ENCODE results near the gene ETV3L.

Gene ETV3L

GRCh38 chr1:157099633-157100009, at the start of gene ETV3L:
ETV3L (minus strand) TSS chr1:157099808; CDS start chr1:157099523, 285 bp downstream.
- no peak for DNase-seq

- DNase-seq: no peak
Observed at GRCh38 chr1:157147906-157148700, 48.5 kb upstream of the ETV3L start.

GRCh38 chr1:157147037-157147436, 47.4 kb upstream of the ETV3L start:
- DNase-seq: no peak

DNA sequence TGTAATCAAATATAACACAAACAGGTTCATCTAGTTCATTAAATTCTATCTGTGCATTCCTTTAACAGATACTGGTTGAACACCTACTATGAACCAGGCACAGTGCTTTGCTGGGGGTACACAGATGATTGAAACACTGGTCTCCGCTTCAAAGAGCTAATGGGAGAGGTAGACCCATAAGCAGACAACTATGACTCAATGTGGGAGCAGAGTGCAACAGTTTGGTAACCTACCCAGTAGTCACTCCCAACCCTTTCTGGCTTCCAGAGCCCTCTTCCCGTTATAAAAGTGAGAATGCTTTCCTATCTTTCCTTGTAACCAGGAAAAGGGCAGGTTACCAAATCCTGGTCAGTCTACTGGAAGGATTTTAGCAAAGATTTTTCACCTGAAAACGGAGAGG, 46.6 kb upstream of the ETV3L start:
- DNase-seq: no peak

- no peak for DNase-seq
Observed at GRCh38 chr1:157145076-157145475, 45.5 kb upstream of the ETV3L start.

DNA sequence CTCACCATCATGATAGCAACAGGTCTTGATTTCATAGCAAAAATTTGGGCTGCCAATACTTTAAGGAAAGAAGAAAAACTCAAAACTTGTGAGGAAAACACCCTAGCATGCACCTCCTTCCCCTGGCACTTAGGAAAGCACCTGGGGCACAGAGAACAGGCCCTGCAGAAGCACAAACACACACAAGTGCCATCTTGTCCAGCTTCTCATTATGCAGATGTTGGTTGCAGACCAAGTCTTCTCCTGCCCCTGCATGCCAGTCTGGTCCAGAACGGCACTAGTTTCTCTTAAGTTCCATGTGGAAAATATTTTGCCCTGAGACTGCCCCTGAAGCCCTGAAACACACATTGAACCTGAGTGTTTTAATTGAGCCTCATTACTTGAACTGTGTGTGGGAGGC, 44.9 kb upstream of the ETV3L start:
- DNase-seq: no peak

GRCh38 chr1:157142765-157143423, 43.3 kb upstream of the ETV3L start:
- no peak for DNase-seq

GRCh38 chr1:157142201-157142600, 42.6 kb upstream of the ETV3L start:
- no peak for DNase-seq

DNA sequence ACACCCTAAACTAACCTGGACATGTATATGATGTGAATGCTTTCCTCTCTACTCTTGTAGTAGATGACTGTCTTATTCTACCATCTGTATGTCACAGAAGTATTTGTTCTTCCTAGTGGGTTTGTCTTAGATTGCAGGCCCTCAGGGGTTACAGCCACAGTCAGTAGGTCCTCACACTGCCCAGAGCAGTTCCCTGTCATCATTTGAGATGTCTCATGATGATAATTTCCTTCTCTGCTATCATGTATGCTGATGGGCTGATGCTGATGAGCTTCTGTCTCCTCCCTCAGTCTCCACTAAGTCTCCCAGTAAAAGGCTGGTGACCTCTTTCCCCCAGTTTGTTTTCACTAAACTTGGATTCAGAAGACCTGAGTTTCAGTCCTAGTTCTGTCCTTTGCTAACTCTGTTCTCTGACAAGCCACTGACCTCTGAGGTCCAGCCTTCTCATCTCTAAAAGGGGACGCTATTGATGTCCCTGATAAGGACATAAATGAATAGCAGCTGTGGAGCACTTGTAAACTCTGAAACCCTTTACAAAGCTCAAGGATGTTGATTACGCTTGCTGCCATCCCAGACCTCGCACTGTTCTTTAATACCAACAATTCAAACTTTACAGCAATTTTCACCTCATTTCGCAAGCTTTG, 41.7 kb upstream of the ETV3L start:
- no peak for DNase-seq

GRCh38 chr1:157140063-157140588, 40.5 kb upstream of the ETV3L start:
- peak; percentile 57 for DNase-seq

DNA sequence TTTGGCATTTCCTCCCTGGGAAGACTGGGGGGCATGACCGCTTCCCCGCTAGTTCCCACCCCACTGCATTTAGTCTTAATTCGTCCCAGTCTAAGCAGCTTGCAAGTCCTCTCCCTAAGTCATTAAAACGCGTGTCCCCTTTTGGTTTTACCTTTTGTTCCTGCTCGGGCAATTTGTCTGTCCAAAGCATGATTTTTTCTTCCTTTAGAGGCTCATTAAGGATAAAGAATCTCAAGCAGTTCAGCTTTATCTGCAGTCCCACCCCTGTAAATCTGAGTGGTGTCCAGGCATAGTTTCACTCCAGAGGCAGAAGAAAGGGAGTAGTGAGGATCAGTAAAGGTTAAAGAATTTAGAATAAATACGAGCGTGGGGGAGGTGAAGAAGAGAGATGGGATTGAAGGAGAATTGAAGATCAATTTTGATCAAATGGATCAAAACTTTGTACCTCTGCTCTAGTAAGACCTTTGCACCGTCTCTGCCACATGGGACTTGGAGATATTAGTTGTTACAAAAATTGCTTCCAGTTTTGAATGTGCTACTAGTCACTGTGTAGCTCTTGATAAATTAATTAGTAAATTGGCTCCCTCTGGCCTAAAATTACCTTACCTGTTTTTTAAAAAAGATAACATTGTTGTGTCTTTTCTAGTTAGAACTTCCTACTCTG, 39.6 kb upstream of the ETV3L start:
- DNase-seq: no peak

DNA sequence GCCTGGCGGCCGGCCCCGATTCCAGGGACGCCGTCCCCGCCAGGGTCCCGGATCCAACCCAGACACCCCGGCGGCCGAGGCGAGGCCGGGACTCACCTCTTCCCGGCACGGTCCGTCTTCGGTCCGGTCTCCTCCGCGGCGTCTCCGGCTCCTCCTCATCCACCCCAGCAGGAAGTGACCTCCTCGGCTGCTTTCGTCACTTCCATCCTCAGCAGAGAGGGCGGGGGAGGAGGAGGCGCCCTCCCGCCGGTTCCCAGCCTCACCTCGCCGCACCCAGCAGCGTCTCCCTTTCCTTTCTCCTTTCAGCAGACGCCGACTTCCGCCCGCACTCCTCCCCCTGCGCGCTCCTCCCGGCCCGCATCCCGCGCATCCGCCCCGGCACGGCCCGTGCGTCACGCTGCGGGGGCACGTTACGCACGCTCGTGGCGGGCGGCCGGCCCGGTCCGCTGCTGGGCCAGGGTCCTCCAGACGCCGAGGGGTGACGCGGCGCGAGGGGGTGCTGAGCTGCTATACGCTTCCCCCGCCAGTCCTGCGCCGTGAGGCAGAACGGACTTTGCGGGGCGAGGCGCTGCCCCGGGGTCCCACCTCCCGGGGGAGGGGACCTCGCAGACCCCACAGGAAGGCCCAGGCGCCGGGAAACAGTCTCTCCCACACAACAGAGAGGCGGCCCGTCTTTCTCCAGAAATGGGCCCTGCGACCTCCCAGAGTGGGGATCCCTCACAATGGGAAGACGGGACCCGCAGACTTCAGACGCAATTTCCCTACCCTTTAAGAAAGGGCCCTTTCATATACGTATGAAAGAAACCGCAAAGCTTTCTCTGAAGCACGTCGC, 38.8 kb upstream of the ETV3L start, which contains the start of gene ETV3:
Gene ETV3, minus strand, starts transcription at position 176 of the 832 bp plus-strand sequence. CDS start 2,043 bp downstream, outside the sequence.
- peak; percentile 94 for DNase-seq

DNA sequence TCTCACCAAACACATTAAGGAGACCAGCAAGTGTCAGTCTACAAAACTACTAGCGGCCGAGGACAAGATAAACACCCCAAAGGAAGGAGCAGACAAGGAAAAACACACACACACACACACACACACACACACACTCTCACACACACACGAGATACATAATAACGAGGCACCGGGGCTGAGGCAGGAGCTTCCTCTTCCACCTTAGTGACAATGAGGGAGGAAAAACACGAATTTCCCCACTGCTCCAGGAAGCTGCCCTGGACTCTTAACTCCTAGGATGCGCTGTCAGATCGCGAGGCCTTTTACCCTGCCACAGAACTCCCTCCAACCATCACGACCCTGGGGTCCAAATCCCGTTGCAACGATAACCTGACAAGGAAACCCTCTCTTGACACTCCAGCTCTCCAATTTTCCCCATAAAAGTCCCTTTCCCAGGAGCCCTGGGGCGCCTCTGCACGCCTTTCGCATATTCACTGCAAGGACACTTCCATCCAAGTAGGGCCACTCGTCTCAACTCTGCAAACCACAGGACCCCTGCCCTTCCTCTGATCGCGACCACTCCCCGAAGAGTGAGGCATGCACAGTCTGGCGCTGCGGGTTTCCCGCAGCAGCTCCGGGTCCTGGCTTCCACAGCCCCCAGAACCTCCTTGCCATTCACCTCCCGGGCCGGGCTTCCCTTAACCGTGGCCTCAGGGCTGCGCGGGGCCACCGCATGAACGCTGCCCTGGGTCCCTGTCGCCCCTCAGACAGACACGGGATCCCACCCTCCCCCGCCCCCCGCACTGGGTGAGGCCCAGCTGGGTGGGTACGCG, 38.0 kb upstream of the ETV3L start:
- DNase-seq: no peak

DNA sequence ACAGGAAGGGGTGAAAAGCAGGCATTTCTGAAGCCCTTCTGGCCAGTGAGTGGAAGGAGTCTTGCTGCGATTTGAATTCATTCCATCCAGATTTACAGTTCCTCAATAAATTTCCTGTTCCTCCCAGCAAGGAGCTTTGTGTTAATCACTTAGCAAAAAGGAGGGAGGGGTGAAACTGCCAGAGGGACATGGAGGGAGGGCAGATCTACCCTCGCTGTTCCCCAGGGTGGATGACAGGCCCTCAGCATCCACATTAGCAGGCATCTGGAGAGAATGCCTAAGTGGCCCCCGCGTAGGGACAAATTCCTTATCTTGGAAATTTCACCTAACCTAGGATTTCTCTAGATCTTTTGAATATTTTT, 37.4 kb upstream of the ETV3L start:
- no peak for DNase-seq

DNA sequence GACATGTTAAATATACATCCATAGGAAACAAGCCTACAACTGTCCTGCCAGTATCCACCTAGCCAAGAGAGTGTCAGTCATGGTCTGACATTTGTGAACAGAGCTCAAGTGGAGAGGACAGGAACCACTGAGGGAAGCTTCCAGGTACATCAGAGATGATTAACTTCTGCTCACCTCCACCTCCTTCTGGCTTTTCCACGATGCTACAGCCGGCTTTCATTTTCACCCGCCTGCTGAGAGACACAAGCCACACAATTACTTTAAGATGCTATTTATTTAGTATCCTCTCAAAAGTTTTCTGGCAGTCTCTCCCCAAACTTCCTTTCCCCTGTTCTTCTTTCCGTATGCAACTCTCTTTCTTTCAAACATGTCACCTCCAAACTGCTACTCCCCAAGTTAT, 36.5 kb upstream of the ETV3L start:
- DNase-seq: peak; percentile 27

- no peak for DNase-seq
Observed at GRCh38 chr1:157135646-157136045, 36.0 kb upstream of the ETV3L start.

- no peak for DNase-seq
Observed at GRCh38 chr1:157135070-157135469, 35.5 kb upstream of the ETV3L start.

- DNase-seq: no peak
Observed at GRCh38 chr1:157134442-157134841, 34.8 kb upstream of the ETV3L start.

GRCh38 chr1:157133426-157133825, 33.8 kb upstream of the ETV3L start:
- DNase-seq: peak; percentile 62

DNA sequence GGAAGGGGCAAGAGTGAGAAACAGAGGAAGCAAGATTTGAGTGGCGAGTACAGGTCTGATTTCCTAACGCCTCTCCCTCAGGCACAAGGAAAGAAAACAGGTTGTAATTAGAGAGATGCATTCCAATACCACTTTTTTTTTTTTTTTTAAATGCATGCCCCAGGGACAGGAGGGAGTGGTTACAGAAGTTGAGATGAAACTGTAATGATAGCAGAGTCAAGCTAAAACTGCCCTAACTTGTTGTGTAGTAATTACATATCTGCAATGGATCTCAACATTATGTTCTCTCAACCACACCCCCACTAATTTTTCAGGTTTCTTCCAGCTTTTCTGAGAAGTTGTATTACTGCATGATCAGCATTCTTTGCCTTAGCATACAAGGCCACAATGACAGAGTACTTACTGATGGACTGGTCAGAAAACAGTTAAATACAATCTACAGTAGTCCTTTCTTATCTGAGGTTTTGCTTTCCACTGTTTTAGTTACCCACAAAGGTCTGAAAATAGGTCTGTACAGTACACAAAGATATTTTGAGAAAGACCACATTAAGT, 33.1 kb upstream of the ETV3L start:
- DNase-seq: no peak

DNA sequence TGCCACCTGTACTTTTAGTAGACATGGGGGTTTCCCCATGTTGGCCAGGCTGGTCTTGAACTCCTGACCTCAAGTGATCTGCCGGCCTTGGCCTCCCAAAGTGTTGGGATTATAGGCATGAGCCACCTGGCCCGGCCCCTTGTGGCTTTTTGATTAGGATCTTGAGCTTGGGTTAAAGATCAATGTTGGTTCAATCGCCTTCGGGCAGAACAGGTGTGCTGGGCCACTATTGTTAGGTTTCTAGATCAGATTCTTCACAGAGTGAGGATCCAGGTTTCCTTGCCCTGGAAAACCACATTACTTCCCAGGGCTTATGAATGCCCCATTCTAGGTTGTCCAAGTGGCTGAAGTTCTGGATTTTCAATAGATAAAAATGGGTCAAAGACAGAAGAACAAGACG, 32.5 kb upstream of the ETV3L start:
- no peak for DNase-seq
